ENCODE data around the gene SCGB2A2. TPM values are rescaled to one million over a fixed set of nuclear protein-coding genes. Genes with fewer than 3 reads are reported as not detected.

Gene SCGB2A2
- total RNA-seq (2021) = not detected in 3 replicates
- not detected for Bru-seq, nascent RNA
- long read RNA-seq, experiment 1 = 0 reads
- long read RNA-seq, experiment 2 = 0 reads
- long read RNA-seq, experiment 3 = 0 reads

GRCh38 chr11:62269654-62270278 is at the start of gene SCGB2A2:
Gene SCGB2A2, plus strand, starts transcription at chr11:62270158. Its CDS starts 59 bp downstream, at chr11:62270217.
- H3K36me3 Mint-ChIP-seq = no peaks in the 10 kb centered on the region
- no peak within 1 kb of the TSS for H3K4me3 Mint-ChIP-seq
- no peak within 1 kb of the TSS for H3K27ac Mint-ChIP-seq
- CTCF ChIA-PET = interaction anchor here (0.5 to 0.8 kb wide), 3 partner anchors 10 to 61 kb away, joined by 3 read pairs; no protein-coding TSS in a partner anchor
- H3K27me3 Mint-ChIP-seq (ENCODE audit: low read depth) = no peaks in the 10 kb centered on the region
- TF ChIP-seq, protein P1, sequence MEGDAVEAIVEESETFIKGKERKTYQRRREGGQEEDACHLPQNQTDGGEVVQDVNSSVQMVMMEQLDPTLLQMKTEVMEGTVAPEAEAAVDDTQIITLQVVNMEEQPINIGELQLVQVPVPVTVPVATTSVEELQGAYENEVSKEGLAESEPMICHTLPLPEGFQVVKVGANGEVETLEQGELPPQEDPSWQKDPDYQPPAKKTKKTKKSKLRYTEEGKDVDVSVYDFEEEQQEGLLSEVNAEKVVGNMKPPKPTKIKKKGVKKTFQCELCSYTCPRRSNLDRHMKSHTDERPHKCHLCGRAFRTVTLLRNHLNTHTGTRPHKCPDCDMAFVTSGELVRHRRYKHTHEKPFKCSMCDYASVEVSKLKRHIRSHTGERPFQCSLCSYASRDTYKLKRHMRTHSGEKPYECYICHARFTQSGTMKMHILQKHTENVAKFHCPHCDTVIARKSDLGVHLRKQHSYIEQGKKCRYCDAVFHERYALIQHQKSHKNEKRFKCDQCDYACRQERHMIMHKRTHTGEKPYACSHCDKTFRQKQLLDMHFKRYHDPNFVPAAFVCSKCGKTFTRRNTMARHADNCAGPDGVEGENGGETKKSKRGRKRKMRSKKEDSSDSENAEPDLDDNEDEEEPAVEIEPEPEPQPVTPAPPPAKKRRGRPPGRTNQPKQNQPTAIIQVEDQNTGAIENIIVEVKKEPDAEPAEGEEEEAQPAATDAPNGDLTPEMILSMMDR (IDR thresholded peaks at IDR 0.05) = peak; percentile 22; the same call in 1 of the 2 replicates
- TF ChIP-seq PRDM15 (CRISPR knock-in tag; IDR thresholded peaks at IDR 0.05) = no peak
- peaks cover 7% of the 10 kb centered on the region; the same call in 1 of the 2 replicates for H3K4me1 Mint-ChIP-seq
- peak; percentile 71; the same call in 1 of the 2 replicates for ATAC-seq
- 0 out of 2 replicates have a peak, but pooled peaks cover under 1% of the 10 kb centered on the region for H3K9me3 Mint-ChIP-seq
- POLR2A ChIA-PET = no interaction called here
- DNase-seq (ENCODE audit: low spot score) = no peak

GRCh38 chr11:62221498-62221897 is 48.5 kb upstream of the SCGB2A2 start:
- POLR2A ChIA-PET = no interaction called here
- CTCF ChIA-PET = no interaction called here
- ATAC-seq = no peak
- Mint-ChIP-seq H3K4me1 (peaks cover 7% of the 10 kb centered on the region), H3K9me3 (peaks cover 44% of the 10 kb centered on the region), H3K36me3 (peaks cover 30% of the 10 kb centered on the region), H3K4me3 (no peak overlapping the region), H3K27ac (no peak overlapping the region), H3K27me3 (ENCODE audit: low read depth) (no peaks in the 10 kb centered on the region)
- TF ChIP-seq HMGA2 (CRISPR knock-in tag; IDR thresholded peaks at IDR 0.05) (peak; percentile 92), PRRX2 (CRISPR knock-in tag; IDR thresholded peaks at IDR 0.05) (no peak), IRF2 (CRISPR knock-in tag; IDR thresholded peaks at IDR 0.05; ENCODE audit: borderline replicate concordance, low read depth) (no peak)
- no peak for DNase-seq (ENCODE audit: low spot score)

DNA sequence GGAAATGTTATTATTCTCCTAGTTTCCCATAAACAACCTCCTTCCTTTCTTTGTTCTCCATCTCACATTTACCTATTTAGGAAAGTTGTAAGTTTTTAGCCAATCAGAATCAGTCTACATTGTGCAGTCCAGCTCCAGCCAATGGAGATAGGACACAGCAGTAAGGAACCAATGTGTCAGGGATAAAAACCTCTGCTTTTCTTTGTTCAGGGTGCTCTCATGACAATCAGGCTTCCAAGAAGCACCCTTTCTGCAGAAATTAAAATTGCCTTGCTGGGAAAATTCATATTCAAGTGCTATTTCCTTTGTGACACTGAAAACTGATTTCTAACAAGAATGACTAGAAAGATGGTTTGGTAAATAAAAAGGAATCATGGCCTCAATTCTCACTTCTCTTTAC is 46.9 kb upstream of the SCGB2A2 start:
- H3K27me3 Mint-ChIP-seq (ENCODE audit: low read depth) = no peaks in the 10 kb centered on the region
- no peak overlapping the region for H3K4me3 Mint-ChIP-seq
- DNase-seq (ENCODE audit: low spot score) = no peak
- H3K36me3 Mint-ChIP-seq = peaks cover 30% of the 10 kb centered on the region
- ChIA-PET POLR2A (no interaction called here), CTCF (no interaction called here)
- H3K4me1 Mint-ChIP-seq = peaks cover 7% of the 10 kb centered on the region
- H3K27ac Mint-ChIP-seq = no peak overlapping the region
- peaks cover 44% of the 10 kb centered on the region for H3K9me3 Mint-ChIP-seq
- ATAC-seq = no peak
- TF ChIP-seq, protein P2, sequence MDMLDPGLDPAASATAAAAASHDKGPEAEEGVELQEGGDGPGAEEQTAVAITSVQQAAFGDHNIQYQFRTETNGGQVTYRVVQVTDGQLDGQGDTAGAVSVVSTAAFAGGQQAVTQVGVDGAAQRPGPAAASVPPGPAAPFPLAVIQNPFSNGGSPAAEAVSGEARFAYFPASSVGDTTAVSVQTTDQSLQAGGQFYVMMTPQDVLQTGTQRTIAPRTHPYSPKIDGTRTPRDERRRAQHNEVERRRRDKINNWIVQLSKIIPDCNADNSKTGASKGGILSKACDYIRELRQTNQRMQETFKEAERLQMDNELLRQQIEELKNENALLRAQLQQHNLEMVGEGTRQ (CRISPR knock-in tag; IDR thresholded peaks at IDR 0.05) = no peak
- TF ChIP-seq CREB1 (CRISPR knock-in tag; IDR thresholded peaks at IDR 0.05) (no peak), NR3C1 (CRISPR knock-in tag; conservative IDR thresholded peaks at IDR 0.05; ENCODE audit: low read depth) (no peak), SMAD3 (CRISPR knock-in tag; IDR thresholded peaks at IDR 0.05; ENCODE audit: borderline replicate concordance) (no peak), ELF4 (CRISPR knock-in tag; IDR thresholded peaks at IDR 0.05; ENCODE audit: low read depth) (no peak), NFATC4 (CRISPR knock-in tag; IDR thresholded peaks at IDR 0.05) (no peak), TP53 (CRISPR knock-in tag; IDR thresholded peaks at IDR 0.05) (no peak), CREM (CRISPR knock-in tag; IDR thresholded peaks at IDR 0.05) (no peak), MAX (CRISPR knock-in tag; IDR thresholded peaks at IDR 0.05) (no peak), TCF7 (CRISPR knock-in tag; IDR thresholded peaks at IDR 0.05; ENCODE audit: low read depth) (no peak), AFF4 (CRISPR knock-in tag; IDR thresholded peaks at IDR 0.05; ENCODE audit: borderline replicate concordance) (no peak), GTF2I (CRISPR knock-in tag; conservative IDR thresholded peaks at IDR 0.05) (no peak), OVOL2 (CRISPR knock-in tag; IDR thresholded peaks at IDR 0.05; ENCODE audit: borderline replicate concordance) (no peak), ESRRA (CRISPR knock-in tag; IDR thresholded peaks at IDR 0.05; ENCODE audit: borderline replicate concordance) (no peak)
- TF ChIP-seq, protein P3, sequence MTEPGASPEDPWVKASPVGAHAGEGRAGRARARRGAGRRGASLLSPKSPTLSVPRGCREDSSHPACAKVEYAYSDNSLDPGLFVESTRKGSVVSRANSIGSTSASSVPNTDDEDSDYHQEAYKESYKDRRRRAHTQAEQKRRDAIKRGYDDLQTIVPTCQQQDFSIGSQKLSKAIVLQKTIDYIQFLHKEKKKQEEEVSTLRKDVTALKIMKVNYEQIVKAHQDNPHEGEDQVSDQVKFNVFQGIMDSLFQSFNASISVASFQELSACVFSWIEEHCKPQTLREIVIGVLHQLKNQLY (CRISPR knock-in tag; IDR thresholded peaks at IDR 0.05) = no peak

Measured in WTC11 (cell line).